Activated CD4-positive, alpha-beta T cell treated with anti-CD3 and anti-CD28 coated beads, Interleukin-2, amount 50 U/mL, for 48 hours (primary cell): Measurements from ENCODE around the gene KRT38.

Source experiments
- DNase-seq, 2 experiments: peaks; one replicate each; pipeline ENCODE4 v3.0.0-alpha.2; 2020

Gene KRT38

DNA sequence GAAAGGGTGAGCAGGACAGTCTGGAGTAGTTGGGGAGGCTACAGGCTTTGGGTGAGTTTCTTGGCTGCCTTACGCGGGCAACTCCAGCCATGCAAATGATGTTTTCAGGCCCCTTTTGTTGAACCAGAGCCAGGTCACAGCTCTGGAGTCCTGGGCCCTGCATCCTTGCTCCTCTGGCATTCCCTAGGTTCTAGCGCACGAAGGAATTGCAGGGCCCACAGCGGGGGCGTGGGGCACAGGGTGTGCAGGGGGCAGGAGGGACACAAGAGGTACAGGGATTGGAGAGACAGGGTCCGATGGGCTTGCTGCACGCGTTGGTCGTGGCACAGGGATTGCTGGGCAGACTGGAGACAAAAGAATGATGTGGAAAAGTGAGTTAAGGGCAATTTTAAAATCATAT lies 47.0 kb downstream of the KRT38 start:
- no peak for DNase-seq

- no peak for DNase-seq
Observed at GRCh38 chr17:41393294-41393693, 47.5 kb downstream of the KRT38 start.

- DNase-seq: no peak
Observed at GRCh38 chr17:41392278-41392677, 48.5 kb downstream of the KRT38 start.

DNA sequence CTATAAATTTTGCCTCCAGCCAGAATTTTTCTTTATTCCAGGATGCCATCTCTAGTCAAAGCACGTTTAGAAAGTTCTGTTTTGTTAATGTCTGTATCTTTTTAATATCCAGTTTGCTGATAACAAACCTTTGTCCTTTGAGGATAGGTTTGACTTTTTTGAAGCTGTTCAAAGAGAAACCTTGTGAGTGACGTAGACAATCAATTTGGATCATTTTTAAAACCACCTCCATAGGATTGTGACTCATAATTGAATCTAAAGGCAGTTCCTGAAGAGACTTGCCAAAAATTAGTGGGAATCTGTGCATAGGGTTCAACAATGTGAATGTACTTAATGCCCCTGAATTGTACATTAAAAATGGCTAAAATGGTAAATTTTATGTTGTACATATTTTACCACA lies 49.2 kb downstream of the KRT38 start:
- DNase-seq: no peak

GRCh38 chr17:41390411-41390938 lies 50.3 kb downstream of the KRT38 start:
- DNase-seq: no peak

- no peak for DNase-seq
Observed at GRCh38 chr17:41387670-41388069, 53.1 kb downstream of the KRT38 start.

DNA sequence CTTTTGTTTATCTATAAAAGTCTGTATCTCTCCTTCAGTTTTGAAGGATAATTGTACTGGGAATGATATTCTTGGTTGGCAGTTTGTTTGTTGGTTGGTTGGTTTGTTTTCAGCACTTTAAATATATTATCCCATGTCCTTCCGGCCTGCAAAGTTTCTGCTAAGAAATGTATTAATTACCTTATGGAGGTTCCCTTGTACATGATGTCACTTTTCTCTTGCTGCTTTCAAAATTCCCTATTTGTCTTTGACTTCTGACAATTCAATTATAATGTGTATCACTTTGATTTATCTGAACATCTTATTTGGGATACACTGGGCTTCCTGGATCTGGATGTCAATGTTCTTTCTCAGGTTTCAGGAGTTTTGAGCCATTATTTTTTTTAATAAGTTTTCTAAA lies 54.6 kb downstream of the KRT38 start:
- no peak for DNase-seq
